HL-60 (cell line): Measurements from ENCODE around the gene SMIM5.

Experiments used
- DNase-seq, 2 experiments: peaks; one replicate each; pipeline ENCODE4 v3.0.0-alpha.2; 2010 to 2020; ENCODE audit warnings: low read depth in 1 of 2, low spot score in 1 of 2
- H3K27ac ChIP-seq: fragments of 250-450 bp; sonication (Bioruptor Pico); replicated peaks from 2 replicates; pipeline ENCODE4 v1.5.1; 2020; ENCODE audit warnings: mild to moderate bottlenecking, moderate library complexity
- H3K27me3 ChIP-seq: fragments of 250-450 bp; sonication (Bioruptor Pico); 2 replicates; pipeline ENCODE4 v1.5.1; 2021; ENCODE audit warnings: mild to moderate bottlenecking, moderate library complexity; ENCODE audit not compliant: insufficient read depth, poor library complexity, severe bottlenecking
- H3K4me3 ChIP-seq: replicated peaks from 2 replicates; pipeline ENCODE4 v1.5.1; 2011; ENCODE audit warnings: mild to moderate bottlenecking, control low read depth, low read length; ENCODE audit not compliant: insufficient read depth
- GABPA ChIP-seq: IDR thresholded peaks from 2 replicates; pipeline ENCODE4 v1.6.1; 2012; ENCODE audit warnings: low read depth
- POLR2AphosphoS5 ChIP-seq: IDR thresholded peaks from 2 replicates; pipeline ENCODE4 v1.6.1; 2012; ENCODE audit warnings: low read depth
- SPI1 ChIP-seq: IDR thresholded peaks from 2 replicates; pipeline ENCODE4 v1.6.1; 2012; ENCODE audit warnings: low read depth, mild to moderate bottlenecking, borderline replicate concordance
- TF ChIP-seq, protein P1 (sequence below): IDR thresholded peaks from one replicate; pipeline ENCODE4 v1.5.1; 2011; ENCODE audit warnings: low read length, control low read depth, inconsistent platforms; ENCODE audit not compliant: insufficient read depth
- TF ChIP-seq, protein P2 (sequence below): IDR thresholded peaks from 2 replicates; pipeline ENCODE4 v1.6.1; 2012; ENCODE audit warnings: low read depth; ENCODE audit not compliant: insufficient replicate concordance

Gene SMIM5

GRCh38 chr17:75629157-75629556, 4.1 kb upstream of the SMIM5 start:
- Histone ChIP-seq H3K27me3 (no peaks in the 10 kb centered on the region), H3K4me3 (no peak overlapping the region), H3K27ac (no peak overlapping the region)
- no peak for TF ChIP-seq GABPA
- no peak for TF ChIP-seq POLR2AphosphoS5
- TF ChIP-seq, protein P1, sequence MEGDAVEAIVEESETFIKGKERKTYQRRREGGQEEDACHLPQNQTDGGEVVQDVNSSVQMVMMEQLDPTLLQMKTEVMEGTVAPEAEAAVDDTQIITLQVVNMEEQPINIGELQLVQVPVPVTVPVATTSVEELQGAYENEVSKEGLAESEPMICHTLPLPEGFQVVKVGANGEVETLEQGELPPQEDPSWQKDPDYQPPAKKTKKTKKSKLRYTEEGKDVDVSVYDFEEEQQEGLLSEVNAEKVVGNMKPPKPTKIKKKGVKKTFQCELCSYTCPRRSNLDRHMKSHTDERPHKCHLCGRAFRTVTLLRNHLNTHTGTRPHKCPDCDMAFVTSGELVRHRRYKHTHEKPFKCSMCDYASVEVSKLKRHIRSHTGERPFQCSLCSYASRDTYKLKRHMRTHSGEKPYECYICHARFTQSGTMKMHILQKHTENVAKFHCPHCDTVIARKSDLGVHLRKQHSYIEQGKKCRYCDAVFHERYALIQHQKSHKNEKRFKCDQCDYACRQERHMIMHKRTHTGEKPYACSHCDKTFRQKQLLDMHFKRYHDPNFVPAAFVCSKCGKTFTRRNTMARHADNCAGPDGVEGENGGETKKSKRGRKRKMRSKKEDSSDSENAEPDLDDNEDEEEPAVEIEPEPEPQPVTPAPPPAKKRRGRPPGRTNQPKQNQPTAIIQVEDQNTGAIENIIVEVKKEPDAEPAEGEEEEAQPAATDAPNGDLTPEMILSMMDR = no peak
- no peak for TF ChIP-seq SPI1
- TF ChIP-seq, protein P2, sequence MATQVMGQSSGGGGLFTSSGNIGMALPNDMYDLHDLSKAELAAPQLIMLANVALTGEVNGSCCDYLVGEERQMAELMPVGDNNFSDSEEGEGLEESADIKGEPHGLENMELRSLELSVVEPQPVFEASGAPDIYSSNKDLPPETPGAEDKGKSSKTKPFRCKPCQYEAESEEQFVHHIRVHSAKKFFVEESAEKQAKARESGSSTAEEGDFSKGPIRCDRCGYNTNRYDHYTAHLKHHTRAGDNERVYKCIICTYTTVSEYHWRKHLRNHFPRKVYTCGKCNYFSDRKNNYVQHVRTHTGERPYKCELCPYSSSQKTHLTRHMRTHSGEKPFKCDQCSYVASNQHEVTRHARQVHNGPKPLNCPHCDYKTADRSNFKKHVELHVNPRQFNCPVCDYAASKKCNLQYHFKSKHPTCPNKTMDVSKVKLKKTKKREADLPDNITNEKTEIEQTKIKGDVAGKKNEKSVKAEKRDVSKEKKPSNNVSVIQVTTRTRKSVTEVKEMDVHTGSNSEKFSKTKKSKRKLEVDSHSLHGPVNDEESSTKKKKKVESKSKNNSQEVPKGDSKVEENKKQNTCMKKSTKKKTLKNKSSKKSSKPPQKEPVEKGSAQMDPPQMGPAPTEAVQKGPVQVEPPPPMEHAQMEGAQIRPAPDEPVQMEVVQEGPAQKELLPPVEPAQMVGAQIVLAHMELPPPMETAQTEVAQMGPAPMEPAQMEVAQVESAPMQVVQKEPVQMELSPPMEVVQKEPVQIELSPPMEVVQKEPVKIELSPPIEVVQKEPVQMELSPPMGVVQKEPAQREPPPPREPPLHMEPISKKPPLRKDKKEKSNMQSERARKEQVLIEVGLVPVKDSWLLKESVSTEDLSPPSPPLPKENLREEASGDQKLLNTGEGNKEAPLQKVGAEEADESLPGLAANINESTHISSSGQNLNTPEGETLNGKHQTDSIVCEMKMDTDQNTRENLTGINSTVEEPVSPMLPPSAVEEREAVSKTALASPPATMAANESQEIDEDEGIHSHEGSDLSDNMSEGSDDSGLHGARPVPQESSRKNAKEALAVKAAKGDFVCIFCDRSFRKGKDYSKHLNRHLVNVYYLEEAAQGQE = no peak
- no peak for DNase-seq

- no peak overlapping the region for H3K4me3 ChIP-seq
- TF ChIP-seq, protein P2 = no peak
- TF ChIP-seq, protein P1 = no peak
- TF ChIP-seq POLR2AphosphoS5 (no peak), GABPA (no peak), SPI1 (no peak)
- no peak for DNase-seq
- no peaks in the 10 kb centered on the region for H3K27me3 ChIP-seq
- H3K27ac ChIP-seq = no peak overlapping the region
Measured at GRCh38 chr17:75630071-75630917, 2.9 kb upstream of the SMIM5 start.

GRCh38 chr17:75631353-75631752, 1.9 kb upstream of the SMIM5 start:
- TF ChIP-seq, protein P1 = no peak
- TF ChIP-seq SPI1 (no peak), GABPA (no peak), POLR2AphosphoS5 (no peak)
- TF ChIP-seq, protein P2 = no peak
- H3K4me3 ChIP-seq = no peak overlapping the region
- no peaks in the 10 kb centered on the region for H3K27me3 ChIP-seq
- H3K27ac ChIP-seq = no peak overlapping the region
- no peak for DNase-seq
